ENCODE results near the gene F2.
"Not testable (repeated sequence)": the region's sequence is repeated elsewhere in the genome, so short reads cannot be mapped to it uniquely, and the experiment has no call there.

Gene F2

GRCh38 chr11:46719048-46719542 is at the start of gene F2:
TSS of gene F2 (plus strand) at chr11:46719213. CDS start at chr11:46719236, 23 bp downstream.
- H3K9me3 ChIP-seq (ENCODE audit: control insufficient read depth, insufficient read depth, low read length): no peaks in the 10 kb centered on the region
- H3K4me3 ChIP-seq (ENCODE audit: low read length): no peak within 1 kb of the TSS
- no peaks in the 10 kb centered on the region for H3K79me2 ChIP-seq (ENCODE audit: control insufficient read depth, low read length)
- no peak for TF ChIP-seq CTCF (IDR thresholded peaks at IDR 0.05; ENCODE audit: low read depth, low read length, poor library complexity, severe bottlenecking)
- TF ChIP-seq EZH2phosphoT487 (IDR thresholded peaks at IDR 0.05; ENCODE audit: borderline replicate concordance, low read length): no peak
- no peak within 1 kb of the TSS for H3K4me2 ChIP-seq (ENCODE audit: low read length)
- no peaks in the 10 kb centered on the region for H3K36me3 ChIP-seq (ENCODE audit: control insufficient read depth, low read length)
- no peaks in the 10 kb centered on the region for H3F3A ChIP-seq (ENCODE audit: control insufficient read depth, insufficient read depth)
- H3K27me3 ChIP-seq (ENCODE audit: control insufficient read depth, low read length): no peaks in the 10 kb centered on the region
- no peak within 1 kb of the TSS for H3K27ac ChIP-seq (ENCODE audit: low read depth, low read length)
- peaks cover 5% of the 10 kb centered on the region; the same call in 1 of the 2 replicates for H3K4me1 ChIP-seq (ENCODE audit: control insufficient read depth, low read length)
- no peaks in the 10 kb centered on the region for H3K9me2 ChIP-seq (replicated peaks; ENCODE audit: control insufficient read depth, low read length)
- no peaks in the 10 kb centered on the region for H4K20me1 ChIP-seq (ENCODE audit: control insufficient read depth, insufficient read depth, low read depth, low read length)

- no peak for TF ChIP-seq EZH2phosphoT487 (IDR thresholded peaks at IDR 0.05; ENCODE audit: borderline replicate concordance, low read length)
- TF ChIP-seq CTCF (IDR thresholded peaks at IDR 0.05; ENCODE audit: low read depth, low read length, poor library complexity, severe bottlenecking): peak; percentile 48
- H3F3A ChIP-seq (ENCODE audit: control insufficient read depth, insufficient read depth): no peaks in the 10 kb centered on the region
- peaks cover 11% of the 10 kb centered on the region for H3K4me1 ChIP-seq (ENCODE audit: control insufficient read depth, low read length)
- H3K27ac ChIP-seq (ENCODE audit: low read depth, low read length): no peak overlapping the region
- H3K79me2 ChIP-seq (ENCODE audit: control insufficient read depth, low read length): no peaks in the 10 kb centered on the region
- no peaks in the 10 kb centered on the region for H3K9me3 ChIP-seq (ENCODE audit: control insufficient read depth, insufficient read depth, low read length)
- no peaks in the 10 kb centered on the region for H4K20me1 ChIP-seq (ENCODE audit: control insufficient read depth, insufficient read depth, low read depth, low read length)
- H3K27me3 ChIP-seq (ENCODE audit: control insufficient read depth, low read length): no peaks in the 10 kb centered on the region
- no peak overlapping the region for H3K4me2 ChIP-seq (ENCODE audit: low read length)
- H3K4me3 ChIP-seq (ENCODE audit: low read length): no peak overlapping the region
- no peaks in the 10 kb centered on the region for H3K9me2 ChIP-seq (replicated peaks; ENCODE audit: control insufficient read depth, low read length)
- peaks cover 60% of the 10 kb centered on the region for H3K36me3 ChIP-seq (ENCODE audit: control insufficient read depth, low read length)
Observed at GRCh38 chr11:46669711-46670139, 49.3 kb upstream of the F2 start.

GRCh38 chr11:46670521-46670920 is 48.5 kb upstream of the F2 start:
- not testable (repeated sequence) for H3K9me2 ChIP-seq (replicated peaks; ENCODE audit: control insufficient read depth, low read length); H3K27ac ChIP-seq (ENCODE audit: low read depth, low read length); H3K27me3 ChIP-seq (ENCODE audit: control insufficient read depth, low read length); H3F3A ChIP-seq (ENCODE audit: control insufficient read depth, insufficient read depth); H3K9me3 ChIP-seq (ENCODE audit: control insufficient read depth, insufficient read depth, low read length); H3K4me2 ChIP-seq (ENCODE audit: low read length); H3K79me2 ChIP-seq (ENCODE audit: control insufficient read depth, low read length); H4K20me1 ChIP-seq (ENCODE audit: control insufficient read depth, insufficient read depth, low read depth, low read length); H3K4me3 ChIP-seq (ENCODE audit: low read length)
- Histone ChIP-seq H3K36me3 (ENCODE audit: control insufficient read depth, low read length) (peaks cover 58% of the 10 kb centered on the region), H3K4me1 (ENCODE audit: control insufficient read depth, low read length) (peaks cover 19% of the 10 kb centered on the region)

GRCh38 chr11:46671958-46672315 is 47.1 kb upstream of the F2 start:
- Histone ChIP-seq H4K20me1 (ENCODE audit: control insufficient read depth, insufficient read depth, low read depth, low read length) (no peaks in the 10 kb centered on the region), H3F3A (ENCODE audit: control insufficient read depth, insufficient read depth) (no peaks in the 10 kb centered on the region), H3K27ac (ENCODE audit: low read depth, low read length) (no peak overlapping the region), H3K27me3 (ENCODE audit: control insufficient read depth, low read length) (no peaks in the 10 kb centered on the region), H3K36me3 (ENCODE audit: control insufficient read depth, low read length) (peaks cover 52% of the 10 kb centered on the region), H3K79me2 (ENCODE audit: control insufficient read depth, low read length) (no peaks in the 10 kb centered on the region), H3K4me3 (ENCODE audit: low read length) (no peak overlapping the region), H3K4me2 (ENCODE audit: low read length) (no peak overlapping the region), H3K9me2 (replicated peaks; ENCODE audit: control insufficient read depth, low read length) (no peaks in the 10 kb centered on the region), H3K4me1 (ENCODE audit: control insufficient read depth, low read length) (peaks cover 29% of the 10 kb centered on the region), H3K9me3 (ENCODE audit: control insufficient read depth, insufficient read depth, low read length) (no peaks in the 10 kb centered on the region)
- no peak for TF ChIP-seq EZH2phosphoT487 (IDR thresholded peaks at IDR 0.05; ENCODE audit: borderline replicate concordance, low read length)
- TF ChIP-seq CTCF (IDR thresholded peaks at IDR 0.05; ENCODE audit: low read depth, low read length, poor library complexity, severe bottlenecking): no peak
